Measurements from ENCODE around the gene DERA.

Gene DERA

GRCh38 chr12:16075887-16076286 lies 164.8 kb downstream of the DERA start:
- DNase-seq (ENCODE audit: low read depth): no peak

GRCh38 chr12:16076557-16076956 lies 165.4 kb downstream of the DERA start:
- peak; percentile 17 for DNase-seq (ENCODE audit: low read depth)

GRCh38 chr12:16076970-16077522 lies 165.9 kb downstream of the DERA start:
- DNase-seq (ENCODE audit: low read depth): no peak

DNA sequence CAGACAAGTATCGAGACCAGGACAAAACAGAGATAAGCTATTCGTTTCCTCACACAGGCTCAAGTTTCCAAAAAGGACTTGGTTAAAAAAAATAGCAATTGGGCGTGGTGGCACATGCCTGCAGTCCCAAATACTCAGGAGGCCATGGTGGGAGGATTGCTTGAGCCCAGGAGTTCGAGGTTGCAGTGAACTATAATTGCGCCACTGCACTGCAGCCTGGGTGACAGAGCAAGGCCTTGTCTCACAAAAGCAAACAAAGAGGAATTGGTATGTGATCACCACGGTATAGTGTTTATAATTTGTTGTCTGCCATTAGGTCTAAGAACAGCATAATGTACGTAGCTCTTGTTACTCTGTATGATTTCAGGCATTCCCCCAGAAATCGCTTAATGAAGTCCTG lies 175.3 kb downstream of the DERA start:
- no peak for DNase-seq (ENCODE audit: low read depth)

GRCh38 chr12:16086942-16087341 lies 175.8 kb downstream of the DERA start:
- no peak for DNase-seq (ENCODE audit: low read depth)

Data from HS-27A (cell line).